ENCODE results near the gene PPP3CA. TPM values are rescaled to one million over a fixed set of nuclear protein-coding genes. Genes with fewer than 3 reads are reported as not detected.
"Not testable (repeated sequence)": the region's sequence is repeated elsewhere in the genome, so short reads cannot be mapped to it uniquely, and the experiment has no call there.

The PPP3CA gene
- total RNA-seq, 3 donors from 2014 or later: 32.4 to 59.6 (median 47.8) TPM

GRCh38 chr4:101240099-101240498 is 107.2 kb downstream of the PPP3CA start:
- TF ChIP-seq POLR2AphosphoS5 (IDR thresholded peaks at IDR 0.05): no peak
- TF ChIP-seq POLR2A (IDR thresholded peaks at IDR 0.05): no peak
- no peak for TF ChIP-seq CTCF (IDR thresholded peaks at IDR 0.05)
- no peak overlapping the region for H3K27ac ChIP-seq
- intact Hi-C loops (cut with DNase I; ENCODE audit: low total_unique reads): no loop called here
- H3K9me3 ChIP-seq: no peaks in the 10 kb centered on the region
- no peaks in the 10 kb centered on the region for H3K27me3 ChIP-seq
- H3K4me3 ChIP-seq: no peak overlapping the region
- no peak for DNase-seq (ENCODE audit: low spot score in 2 of 2)
- H3K36me3 ChIP-seq: no peaks in the 10 kb centered on the region
- H3K4me1 ChIP-seq: no peaks in the 10 kb centered on the region

- Histone ChIP-seq H3K4me1 (no peaks in the 10 kb centered on the region), H3K4me3 (no peak overlapping the region), H3K27ac (no peak overlapping the region), H3K27me3 (no peaks in the 10 kb centered on the region), H3K9me3 (no peaks in the 10 kb centered on the region), H3K36me3 (no peaks in the 10 kb centered on the region)
- no peak for TF ChIP-seq POLR2A (IDR thresholded peaks at IDR 0.05)
- no peak for TF ChIP-seq CTCF (IDR thresholded peaks at IDR 0.05)
- TF ChIP-seq POLR2AphosphoS5 (IDR thresholded peaks at IDR 0.05): no peak
- intact Hi-C loops (cut with DNase I; ENCODE audit: low total_unique reads): no loop called here
- no peak for DNase-seq (ENCODE audit: low spot score in 2 of 2)
Observed at GRCh38 chr4:101239665-101240064, 107.7 kb downstream of the PPP3CA start.

- peak overlapping the region in 1 of 2 donors; percentile 10 for H3K27ac ChIP-seq
- H3K9me3 ChIP-seq: no peaks in the 10 kb centered on the region
- no peaks in the 10 kb centered on the region for H3K27me3 ChIP-seq
- intact Hi-C loops (cut with DNase I; ENCODE audit: low total_unique reads): no loop called here
- no peak overlapping the region for H3K4me3 ChIP-seq
- H3K4me1 ChIP-seq: no peaks in the 10 kb centered on the region
- DNase-seq (ENCODE audit: low spot score in 2 of 2): no peak
- TF ChIP-seq CTCF (IDR thresholded peaks at IDR 0.05): no peak
- no peak for TF ChIP-seq POLR2A (IDR thresholded peaks at IDR 0.05)
- no peak for TF ChIP-seq POLR2AphosphoS5 (IDR thresholded peaks at IDR 0.05)
- no peaks in the 10 kb centered on the region for H3K36me3 ChIP-seq
Observed at GRCh38 chr4:101238706-101239105, 108.6 kb downstream of the PPP3CA start.

GRCh38 chr4:101237773-101238172 is 109.6 kb downstream of the PPP3CA start:
- DNase-seq (ENCODE audit: low spot score in 2 of 2): no peak
- TF ChIP-seq POLR2A (IDR thresholded peaks at IDR 0.05) (no peak), CTCF (IDR thresholded peaks at IDR 0.05) (no peak), POLR2AphosphoS5 (IDR thresholded peaks at IDR 0.05) (no peak)
- intact Hi-C loops (cut with DNase I; ENCODE audit: low total_unique reads): no loop called here
- no peaks in the 10 kb centered on the region for H3K4me1 ChIP-seq
- no peaks in the 10 kb centered on the region for H3K9me3 ChIP-seq
- no peak overlapping the region for H3K27ac ChIP-seq
- no peaks in the 10 kb centered on the region for H3K36me3 ChIP-seq
- no peaks in the 10 kb centered on the region for H3K27me3 ChIP-seq
- H3K4me3 ChIP-seq: no peak overlapping the region

GRCh38 chr4:101236097-101236496 is 111.2 kb downstream of the PPP3CA start:
- H3K27ac ChIP-seq: no peak overlapping the region
- no peak overlapping the region for H3K4me3 ChIP-seq
- no peaks in the 10 kb centered on the region for H3K9me3 ChIP-seq
- DNase-seq (ENCODE audit: low spot score in 2 of 2): no peak
- no peaks in the 10 kb centered on the region for H3K36me3 ChIP-seq
- intact Hi-C loops (cut with DNase I; ENCODE audit: low total_unique reads): no loop called here
- no peaks in the 10 kb centered on the region for H3K4me1 ChIP-seq
- H3K27me3 ChIP-seq: no peaks in the 10 kb centered on the region
- TF ChIP-seq POLR2AphosphoS5 (IDR thresholded peaks at IDR 0.05) (no peak), CTCF (IDR thresholded peaks at IDR 0.05) (no peak), POLR2A (IDR thresholded peaks at IDR 0.05) (no peak)

- DNase-seq (ENCODE audit: low spot score in 2 of 2); H3K36me3 ChIP-seq; H3K27ac ChIP-seq; H3K4me3 ChIP-seq; H3K9me3 ChIP-seq; intact Hi-C loops (cut with DNase I; ENCODE audit: low total_unique reads); H3K27me3 ChIP-seq; H3K4me1 ChIP-seq: not testable (repeated sequence)
Observed at GRCh38 chr4:101234141-101234540, 113.2 kb downstream of the PPP3CA start.

Measured in breast epithelium (tissue), 4 donors.